Nephron progenitor cell (in vitro differentiated cells): Measurements from ENCODE around the gene KREMEN1.

Experiments used
- DNase-seq: peaks from one replicate; pipeline ENCODE4 v3.0.0; 2021
- H3K27ac Mint-ChIP-seq: 2 replicates; pipeline ENCODE4 v1.8.0; 2021; ENCODE audit warnings: mild to moderate bottlenecking, moderate library complexity, mixed read lengths
- H3K27me3 Mint-ChIP-seq: 2 replicates; pipeline ENCODE4 v1.8.0; 2021; ENCODE audit warnings: mild to moderate bottlenecking, low read depth, mixed read lengths; ENCODE audit not compliant: poor library complexity
- H3K36me3 Mint-ChIP-seq: 2 replicates; pipeline ENCODE4 v1.8.0; 2021; ENCODE audit warnings: low read depth, mixed read lengths
- H3K4me1 Mint-ChIP-seq: 2 replicates; pipeline ENCODE4 v1.8.0; 2021; ENCODE audit warnings: mixed read lengths
- H3K4me3 Mint-ChIP-seq: 2 replicates; pipeline ENCODE4 v1.8.0; 2021; ENCODE audit warnings: mild to moderate bottlenecking, moderate library complexity, mixed read lengths
- H3K9me3 Mint-ChIP-seq: 2 replicates; pipeline ENCODE4 v1.8.0; 2021; ENCODE audit warnings: mild to moderate bottlenecking, moderate library complexity, mixed read lengths
- TF ChIP-seq, protein P1 (sequence below): fragments of 200-600 bp; sonication (generic); IDR thresholded peaks from 2 replicates; pipeline ENCODE4 v1.5.0; 2021; ENCODE audit warnings: antibody characterized with exemption

Gene KREMEN1

DNA sequence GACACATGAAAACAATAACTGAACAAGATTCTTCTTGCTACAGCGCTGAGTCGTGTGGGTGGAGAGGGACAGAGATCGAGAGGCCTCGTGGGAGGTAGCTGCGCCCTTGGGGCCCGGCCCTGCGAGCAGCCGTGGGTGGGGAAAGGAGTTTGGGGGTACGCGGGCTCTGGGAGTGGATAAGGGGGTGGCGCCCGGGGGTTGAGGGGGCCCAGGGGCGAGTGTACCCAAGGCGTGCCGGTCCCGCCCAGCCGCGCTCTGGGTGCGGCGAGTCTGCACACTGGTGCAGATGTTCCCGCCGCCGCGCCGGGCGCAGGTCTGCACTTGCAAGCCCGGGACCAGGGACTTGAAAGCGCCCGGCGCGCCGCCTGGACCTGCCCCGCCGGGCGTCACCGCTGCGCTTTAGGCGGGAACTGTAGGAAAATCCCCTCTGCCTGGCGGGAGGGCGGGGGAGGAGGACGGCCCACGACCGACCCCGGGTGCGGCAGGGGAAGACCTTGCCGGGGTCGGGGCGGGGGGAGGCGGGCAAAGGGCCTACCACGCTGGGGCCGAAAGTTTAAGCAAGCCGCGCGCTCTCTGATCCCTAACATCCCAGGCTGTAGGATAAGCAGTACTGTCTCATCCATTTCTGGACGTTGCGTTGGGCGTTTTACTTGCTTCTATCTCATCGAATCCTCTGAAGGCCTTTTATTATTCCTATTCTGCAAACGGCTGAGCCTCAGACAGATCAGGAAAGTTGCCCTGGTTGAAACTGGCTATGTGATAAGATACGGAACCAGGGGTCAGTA, 1.4 kb upstream of the KREMEN1 start:
- Mint-ChIP-seq H3K4me1 (peaks cover 56% of the 10 kb centered on the region), H3K27ac (no peak overlapping the region), H3K9me3 (no peaks in the 10 kb centered on the region), H3K27me3 (peaks cover 22% of the 10 kb centered on the region), H3K36me3 (no peaks in the 10 kb centered on the region), H3K4me3 (peak overlapping the region; percentile 75)
- DNase-seq, result peak; percentile 75
- TF ChIP-seq, protein P1, sequence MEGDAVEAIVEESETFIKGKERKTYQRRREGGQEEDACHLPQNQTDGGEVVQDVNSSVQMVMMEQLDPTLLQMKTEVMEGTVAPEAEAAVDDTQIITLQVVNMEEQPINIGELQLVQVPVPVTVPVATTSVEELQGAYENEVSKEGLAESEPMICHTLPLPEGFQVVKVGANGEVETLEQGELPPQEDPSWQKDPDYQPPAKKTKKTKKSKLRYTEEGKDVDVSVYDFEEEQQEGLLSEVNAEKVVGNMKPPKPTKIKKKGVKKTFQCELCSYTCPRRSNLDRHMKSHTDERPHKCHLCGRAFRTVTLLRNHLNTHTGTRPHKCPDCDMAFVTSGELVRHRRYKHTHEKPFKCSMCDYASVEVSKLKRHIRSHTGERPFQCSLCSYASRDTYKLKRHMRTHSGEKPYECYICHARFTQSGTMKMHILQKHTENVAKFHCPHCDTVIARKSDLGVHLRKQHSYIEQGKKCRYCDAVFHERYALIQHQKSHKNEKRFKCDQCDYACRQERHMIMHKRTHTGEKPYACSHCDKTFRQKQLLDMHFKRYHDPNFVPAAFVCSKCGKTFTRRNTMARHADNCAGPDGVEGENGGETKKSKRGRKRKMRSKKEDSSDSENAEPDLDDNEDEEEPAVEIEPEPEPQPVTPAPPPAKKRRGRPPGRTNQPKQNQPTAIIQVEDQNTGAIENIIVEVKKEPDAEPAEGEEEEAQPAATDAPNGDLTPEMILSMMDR, result no peak

DNA sequence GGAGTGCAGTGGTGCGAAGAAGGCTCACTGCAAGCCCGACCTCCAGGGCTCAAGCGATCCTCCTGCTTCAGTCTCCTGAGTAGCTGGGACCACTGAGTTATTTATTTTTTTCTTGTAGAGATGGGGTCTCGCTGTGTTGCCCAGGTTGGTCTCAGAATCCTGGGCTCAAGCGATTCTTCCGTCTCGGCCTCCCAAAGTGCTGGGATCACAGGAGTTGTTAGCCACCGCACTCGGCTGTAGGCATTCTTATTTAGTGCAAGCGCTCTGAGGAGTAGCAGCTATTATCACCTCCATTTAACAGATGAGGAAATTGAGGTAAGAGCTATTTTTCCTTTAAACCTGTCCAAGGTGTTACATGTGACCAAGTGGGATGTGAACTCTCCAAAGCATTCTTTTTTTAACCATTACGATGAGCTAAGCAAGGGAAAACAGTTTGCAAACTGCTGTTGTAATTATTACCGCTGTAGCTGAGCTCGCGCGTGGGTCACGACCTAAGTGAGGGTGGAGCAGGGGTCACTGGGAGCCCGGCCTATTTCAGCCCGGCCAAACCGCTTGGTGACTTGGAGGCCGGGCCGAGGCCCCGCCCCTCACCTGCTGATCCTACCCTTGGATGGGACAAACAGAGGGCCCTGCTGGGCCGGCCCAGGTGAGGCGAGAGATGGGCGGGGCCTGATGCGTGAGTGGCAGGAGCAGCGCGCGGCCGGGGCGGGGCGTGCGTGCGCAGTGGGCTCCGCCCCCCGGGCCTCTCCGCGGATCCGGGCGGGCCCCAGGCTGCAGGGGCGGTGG, 449 bp upstream of the KREMEN1 start:
- Mint-ChIP-seq H3K4me3 (peak overlapping the region; percentile 75), H3K9me3 (no peaks in the 10 kb centered on the region)

DNA sequence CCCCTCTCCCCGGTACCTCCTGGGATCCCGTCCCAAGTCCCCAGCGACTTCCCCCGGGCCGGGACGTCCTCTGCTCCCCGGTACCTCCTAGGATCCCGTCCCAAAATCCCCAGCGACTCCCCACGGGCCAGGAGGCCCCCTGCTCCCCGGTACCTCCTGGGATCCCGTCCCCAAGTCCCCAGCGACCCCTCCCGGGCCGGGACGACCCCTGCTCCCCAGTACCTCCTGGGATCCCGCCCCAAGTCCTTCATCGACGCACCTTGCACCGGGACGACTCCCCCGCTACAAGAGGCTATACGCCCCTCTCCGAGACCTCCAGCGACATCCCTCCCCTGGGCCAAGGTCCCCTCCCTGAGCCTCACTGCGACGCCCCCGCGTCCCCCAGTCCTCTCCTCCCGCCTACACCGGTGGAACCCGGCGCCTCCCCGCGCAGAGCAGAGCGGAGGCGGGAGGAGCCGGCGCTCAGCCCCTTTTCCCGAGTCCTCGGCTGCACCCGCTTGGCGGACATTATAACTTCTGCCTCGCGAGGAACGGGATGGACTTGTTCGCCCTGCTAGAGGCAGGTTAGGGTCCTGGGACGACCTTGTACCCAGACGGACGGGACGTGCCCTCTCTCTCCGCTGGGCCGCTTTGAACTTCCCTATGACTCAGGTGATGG, 912 bp downstream of the KREMEN1 start:
- DNase-seq, result peak; percentile 72
- Mint-ChIP-seq H3K9me3 (no peaks in the 10 kb centered on the region), H3K4me1 (peaks cover 68% of the 10 kb centered on the region), H3K4me3 (peak overlapping the region; percentile 77), H3K27me3 (peaks cover 22% of the 10 kb centered on the region), H3K36me3 (no peaks in the 10 kb centered on the region), H3K27ac (no peak overlapping the region)
- TF ChIP-seq, protein P1, result no peak

More for the DNA sequence above, 449 bp upstream of the KREMEN1 start:
- H3K4me1 Mint-ChIP-seq, result peaks cover 56% of the 10 kb centered on the region
- peaks cover 22% of the 10 kb centered on the region for H3K27me3 Mint-ChIP-seq
- peak; percentile 89 for DNase-seq
- no peak overlapping the region for H3K27ac Mint-ChIP-seq
- TF ChIP-seq, protein P1, result no peak
- H3K36me3 Mint-ChIP-seq, result no peaks in the 10 kb centered on the region

DNA sequence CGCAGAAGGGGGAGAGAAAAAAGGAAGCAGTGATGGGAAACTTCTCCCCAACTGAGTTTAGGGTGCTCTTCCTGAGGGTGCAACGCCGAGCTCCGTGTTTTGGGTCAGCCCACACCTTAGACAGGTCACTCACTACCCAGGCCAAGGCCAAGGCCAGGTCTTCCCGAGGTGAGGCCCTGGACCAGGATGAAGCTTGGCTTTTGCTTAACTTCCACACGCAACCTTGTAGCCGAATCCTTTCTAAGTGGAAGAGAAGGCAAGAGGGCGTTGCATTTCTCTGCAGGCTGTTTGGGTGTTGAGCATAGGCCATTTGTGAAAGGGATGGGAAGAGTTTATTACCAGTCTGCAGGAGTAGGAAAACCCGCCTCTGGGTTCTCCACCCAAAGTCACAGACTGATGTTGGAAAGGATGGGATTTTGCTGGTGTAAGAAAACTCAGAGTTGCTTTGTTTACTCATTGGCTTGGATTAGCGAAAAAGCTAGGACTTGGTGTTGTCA, 1.5 kb downstream of the KREMEN1 start:
- no peak for DNase-seq
- H3K36me3 Mint-ChIP-seq, result no peaks in the 10 kb centered on the region
- peak overlapping the region; percentile 77 for H3K4me3 Mint-ChIP-seq
- peaks cover 70% of the 10 kb centered on the region for H3K4me1 Mint-ChIP-seq
- TF ChIP-seq, protein P1, result no peak
- no peaks in the 10 kb centered on the region for H3K9me3 Mint-ChIP-seq
- H3K27ac Mint-ChIP-seq, result no peak overlapping the region
- H3K27me3 Mint-ChIP-seq, result peaks cover 22% of the 10 kb centered on the region

DNA sequence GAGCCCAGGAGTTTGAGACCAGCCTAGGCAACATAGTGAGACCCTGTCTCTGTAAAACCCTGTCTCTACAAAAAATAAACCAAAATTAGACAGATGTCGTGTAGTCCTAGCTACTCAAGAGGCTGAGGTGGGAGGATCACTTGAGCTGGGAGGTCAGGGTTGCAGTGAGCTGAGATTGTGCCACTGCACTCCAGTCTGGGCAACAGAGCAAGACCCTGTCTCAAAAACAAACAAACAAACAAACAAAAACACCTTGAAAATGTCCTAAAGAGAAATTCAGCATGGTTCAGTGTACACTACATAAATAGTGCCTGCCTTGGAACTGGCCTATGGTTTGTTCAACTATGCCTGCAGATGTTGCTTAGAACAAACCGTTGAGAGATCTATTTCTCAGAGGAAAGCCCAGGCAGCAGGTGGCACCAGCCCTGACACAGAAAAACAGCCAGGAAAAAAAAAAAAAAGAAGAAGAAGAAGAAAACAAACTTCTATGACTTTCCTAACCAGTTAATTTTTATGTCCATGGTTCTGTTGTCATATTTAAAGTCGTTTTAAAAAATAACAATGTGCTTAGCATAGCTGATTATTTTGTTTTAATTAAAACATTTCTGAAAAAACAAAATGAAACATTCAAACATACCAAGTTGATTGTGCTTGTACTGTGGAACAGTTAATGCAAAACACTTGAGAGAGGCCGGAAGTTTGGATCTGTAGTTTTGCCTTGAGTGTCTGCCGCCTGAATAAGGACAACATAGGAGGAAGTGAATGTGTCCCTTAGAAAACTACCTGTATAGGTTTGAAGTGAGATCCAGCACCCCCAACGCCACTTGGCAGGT, 5.4 kb downstream of the KREMEN1 start:
- H3K36me3 Mint-ChIP-seq, result no peaks in the 10 kb centered on the region
- H3K4me3 Mint-ChIP-seq, result no peak overlapping the region
- H3K9me3 Mint-ChIP-seq, result no peaks in the 10 kb centered on the region
- H3K4me1 Mint-ChIP-seq, result peaks cover 75% of the 10 kb centered on the region
- no peak for DNase-seq
- H3K27ac Mint-ChIP-seq, result no peak overlapping the region
- TF ChIP-seq, protein P1, result no peak
- peaks cover 4% of the 10 kb centered on the region for H3K27me3 Mint-ChIP-seq
